GM19397 (cell line): Measurements from ENCODE around the gene SLC30A10.
"Not testable (repeated sequence)": the region's sequence is repeated elsewhere in the genome, so short reads cannot be mapped to it uniquely, and the experiment has no call there.

ENCODE experiments used
- ATAC-seq: cut with Tn5 transposase; IDR thresholded peaks from one replicate; pipeline ENCODE4 v1.9.1; 2021; ENCODE audit warnings: mild to moderate bottlenecking, moderate library complexity; ENCODE audit not compliant: unreplicated experiment

The SLC30A10 gene

GRCh38 chr1:219897914-219898313 is 30.4 kb downstream of the SLC30A10 start:
- no peak for ATAC-seq

DNA sequence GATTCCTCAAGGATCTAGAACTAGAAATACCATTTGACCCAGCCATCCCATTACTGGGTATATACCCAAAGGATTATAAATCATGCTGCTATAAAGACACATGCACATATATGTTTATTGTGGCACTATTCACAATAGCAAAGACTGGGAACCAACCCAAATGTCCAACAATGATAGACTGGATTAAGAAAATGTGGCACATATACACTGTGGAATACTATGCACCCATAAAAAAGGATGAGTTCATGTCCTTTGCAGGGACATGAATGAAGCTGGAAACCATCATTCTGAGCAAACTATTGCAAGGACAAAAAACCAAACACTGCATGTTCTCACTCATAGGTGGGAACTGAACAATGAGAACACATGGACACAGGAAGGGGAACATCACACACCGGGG is 36.1 kb downstream of the SLC30A10 start:
- not testable (repeated sequence) for ATAC-seq

DNA sequence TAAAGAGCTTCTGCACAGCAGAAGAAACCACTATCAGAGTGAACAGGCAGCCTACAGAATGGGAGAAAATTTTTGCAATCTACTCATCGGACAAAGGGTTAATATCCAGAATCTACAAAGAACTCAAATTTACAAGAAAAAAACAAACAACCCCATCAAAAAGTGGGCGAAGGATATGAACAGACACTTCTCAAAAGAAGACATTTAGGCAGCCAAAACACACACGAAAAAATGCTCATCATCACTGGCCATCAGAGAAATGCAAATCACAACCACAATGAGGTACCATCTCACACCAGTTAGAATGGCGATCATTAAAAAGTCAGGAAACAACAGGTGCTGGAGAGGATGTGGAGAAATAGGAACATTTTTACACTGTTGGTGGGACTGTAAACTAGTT is 36.5 kb downstream of the SLC30A10 start:
- ATAC-seq = not testable (repeated sequence)

GRCh38 chr1:219888667-219889066 is 39.7 kb downstream of the SLC30A10 start:
- not testable (repeated sequence) for ATAC-seq

- no peak for ATAC-seq
These were observed 42.7 kb downstream of the SLC30A10 start for GRCh38 chr1:219885680-219886079.

DNA sequence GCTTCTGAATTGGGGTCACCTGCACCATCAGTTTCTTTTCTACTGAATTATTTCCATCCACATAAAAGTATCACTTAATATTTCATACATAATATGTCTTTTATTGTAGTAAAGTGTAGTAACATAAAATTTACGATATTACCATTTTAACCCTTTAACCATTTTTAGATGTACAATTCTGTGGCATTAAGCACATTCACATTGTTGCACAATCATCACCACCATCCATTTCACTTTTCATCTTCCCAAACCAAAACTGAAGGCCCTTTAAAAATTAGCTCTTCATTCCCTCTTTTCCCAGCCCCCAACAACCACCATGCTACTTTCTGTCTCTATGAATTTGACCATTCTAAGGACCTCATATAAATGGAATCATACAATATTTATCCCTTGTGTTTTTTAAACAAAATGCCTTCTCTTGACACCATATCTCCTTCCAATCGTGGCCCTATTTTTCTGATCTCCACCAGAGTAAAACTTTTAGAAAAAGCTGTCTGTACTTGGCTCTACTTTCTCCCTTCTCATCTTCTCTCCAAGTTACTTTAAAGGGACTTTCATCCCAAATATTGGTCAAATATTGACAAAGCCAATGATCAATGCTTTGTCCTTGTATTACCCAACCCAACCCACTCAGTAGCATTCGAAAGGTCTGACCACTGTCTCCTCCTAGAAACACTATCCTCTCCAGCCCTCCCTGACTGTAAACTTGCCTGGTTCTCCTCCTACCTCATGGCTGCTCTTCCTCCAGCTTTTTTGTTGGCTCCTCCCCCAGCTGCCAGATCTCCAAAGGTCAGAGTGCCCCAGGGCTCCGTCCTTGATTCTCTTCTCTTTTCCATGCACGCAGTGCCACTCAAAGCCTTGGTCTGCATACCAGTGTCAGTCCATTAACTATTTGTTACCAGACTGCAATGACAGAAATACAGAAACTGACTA is 44.7 kb downstream of the SLC30A10 start:
- no peak for ATAC-seq

- ATAC-seq = no peak
These were observed 45.6 kb downstream of the SLC30A10 start for GRCh38 chr1:219882755-219883154.

DNA sequence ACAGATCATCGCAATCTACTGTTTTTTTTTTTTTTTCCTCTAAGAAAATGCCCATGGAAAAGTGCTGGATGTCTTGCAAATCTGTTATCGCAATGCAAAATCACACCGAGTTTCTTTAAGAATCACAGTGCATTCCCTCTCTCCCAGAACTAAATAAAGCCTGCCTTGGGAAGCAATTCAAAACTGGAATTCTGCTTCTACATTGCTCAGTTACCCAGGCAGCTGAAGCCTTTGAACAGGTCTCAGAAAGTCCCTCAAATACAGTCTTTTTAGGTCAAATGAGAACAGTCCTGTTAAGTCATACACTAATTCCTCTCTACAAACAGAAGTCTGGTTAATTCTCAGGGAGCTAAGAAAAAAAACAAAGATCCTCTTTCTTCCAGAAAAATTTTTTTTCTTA is 46.3 kb downstream of the SLC30A10 start:
- ATAC-seq = no peak

DNA sequence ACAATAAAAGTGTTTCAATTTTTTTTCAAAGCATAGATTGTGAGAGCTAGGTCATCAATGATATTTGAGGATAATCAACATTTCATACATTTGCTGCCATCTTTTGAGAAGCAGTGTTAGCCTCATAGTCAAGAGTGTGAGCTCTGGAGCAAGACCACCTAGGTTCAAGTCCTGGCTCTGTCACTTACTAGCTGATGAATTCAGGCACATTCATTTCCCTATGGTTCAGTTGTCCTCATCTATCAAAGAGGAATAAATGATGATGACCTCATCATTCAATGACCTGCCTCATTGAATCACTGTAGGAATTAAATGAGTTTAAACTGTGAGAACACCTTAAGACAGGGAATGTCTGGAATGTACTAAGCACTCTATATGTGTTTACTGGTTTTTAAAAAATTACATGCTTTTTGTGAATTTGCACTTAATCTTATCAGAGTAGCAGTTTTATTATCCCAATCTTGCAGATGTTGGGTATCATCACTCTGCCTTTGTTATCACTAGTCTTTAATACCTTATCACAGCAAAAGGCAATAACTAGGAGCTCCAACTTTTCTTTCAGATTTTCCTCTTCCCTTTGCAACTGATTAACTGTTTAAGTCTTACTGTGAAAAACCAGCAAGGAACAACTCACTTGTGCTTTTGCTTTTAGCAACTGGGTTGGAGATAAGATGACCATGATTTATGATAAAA is 47.4 kb downstream of the SLC30A10 start:
- ATAC-seq = no peak

DNA sequence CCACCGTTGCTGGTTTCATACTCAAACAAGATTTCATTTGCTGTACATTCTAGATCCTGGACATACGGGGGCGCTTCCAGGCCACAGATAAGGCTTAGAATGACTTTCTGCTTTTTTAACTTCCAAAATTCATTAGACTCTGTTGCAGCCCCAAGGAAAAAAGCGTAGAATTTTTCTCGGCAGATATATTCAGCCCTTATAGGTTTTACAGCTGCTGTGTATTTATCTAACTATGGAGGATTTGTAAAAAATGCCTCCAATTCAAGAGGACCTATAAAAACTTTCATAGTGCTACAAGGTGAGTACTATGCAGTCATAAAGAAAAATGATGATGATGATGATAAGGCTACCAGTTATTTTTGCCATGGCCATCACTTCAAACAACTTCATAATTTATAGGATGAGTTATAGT is 51.6 kb downstream of the SLC30A10 start:
- no peak for ATAC-seq

GRCh38 chr1:219875860-219876259 is 52.5 kb downstream of the SLC30A10 start:
- ATAC-seq = no peak

- not testable (repeated sequence) for ATAC-seq
These were observed 55.8 kb downstream of the SLC30A10 start for GRCh38 chr1:219872538-219872937.

GRCh38 chr1:219871427-219872057 is 56.8 kb downstream of the SLC30A10 start:
- ATAC-seq = no peak

DNA sequence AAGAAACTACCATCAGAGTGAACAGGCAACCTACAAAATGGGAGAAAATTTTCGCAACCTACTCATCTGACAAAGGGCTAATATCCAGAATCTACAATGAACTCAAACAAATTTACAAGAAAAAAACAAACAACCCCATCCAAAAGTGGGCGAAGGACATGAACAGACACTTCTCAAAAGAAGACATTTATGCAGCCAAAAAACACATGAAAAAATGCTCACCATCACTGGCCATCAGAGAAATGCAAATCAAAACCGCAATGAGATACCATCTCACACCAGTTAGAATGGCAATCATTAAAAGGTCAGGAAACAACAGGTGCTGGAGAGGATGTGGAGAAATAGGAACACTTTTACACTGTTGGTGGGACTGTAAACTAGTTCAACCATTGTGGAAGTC is 59.7 kb downstream of the SLC30A10 start:
- not testable (repeated sequence) for ATAC-seq
